H9 (cell line): Measurements from ENCODE around the gene RFTN2. TPM values are rescaled to one million over a fixed set of nuclear protein-coding genes. Genes with fewer than 3 reads are reported as not detected.

ENCODE experiments used
- DNase-seq: peaks from one replicate; pipeline ENCODE4 v3.0.0-alpha.2; 2017
- H2AFZ ChIP-seq: one replicate; pipeline ENCODE4 v1.6.1; 2013; ENCODE audit warnings: mild to moderate bottlenecking, low read length, control low read depth, moderate library complexity
- H2AK5ac ChIP-seq: 2 replicates; pipeline ENCODE4 v1.6.1; 2013; ENCODE audit warnings: low read length, control low read depth, mixed read lengths; ENCODE audit not compliant: insufficient read length
- H2BK120ac ChIP-seq: one replicate; pipeline ENCODE4 v1.6.1; 2013; ENCODE audit warnings: low read depth, mild to moderate bottlenecking, low read length, control low read depth, inconsistent platforms; ENCODE audit not compliant: poor library complexity, severe bottlenecking
- H2BK12ac ChIP-seq: 2 replicates; pipeline ENCODE4 v1.6.1; 2013; ENCODE audit warnings: low read length, control low read depth, mixed read lengths, low read depth; ENCODE audit not compliant: insufficient read length
- H2BK15ac ChIP-seq: 2 replicates; pipeline ENCODE4 v1.6.1; 2013; ENCODE audit warnings: low read depth, low read length, control low read depth
- H2BK20ac ChIP-seq: one replicate; pipeline ENCODE4 v1.6.1; 2013; ENCODE audit warnings: low read depth, mild to moderate bottlenecking, low read length, control low read depth, inconsistent platforms; ENCODE audit not compliant: poor library complexity, severe bottlenecking
- H2BK5ac ChIP-seq: 2 replicates; pipeline ENCODE4 v1.6.1; 2013; ENCODE audit warnings: low read length, control low read depth, mixed read lengths; ENCODE audit not compliant: insufficient read length
- H3K14ac ChIP-seq: 2 replicates; pipeline ENCODE4 v1.6.1; 2013; ENCODE audit warnings: low read length, control low read depth; ENCODE audit not compliant: insufficient read depth
- H3K18ac ChIP-seq: 2 replicates; pipeline ENCODE4 v1.6.1; 2013; ENCODE audit warnings: low read depth, mild to moderate bottlenecking, mixed read lengths, low read length, control low read depth; ENCODE audit not compliant: insufficient read length
- H3K23ac ChIP-seq: 2 replicates; pipeline ENCODE4 v1.6.1; 2013; ENCODE audit warnings: low read length, control low read depth, mixed read lengths, low read depth; ENCODE audit not compliant: insufficient read length
- H3K23me2 ChIP-seq: 2 replicates; pipeline ENCODE4 v1.6.1; 2013; ENCODE audit warnings: low read depth, mild to moderate bottlenecking, mixed read lengths, low read length, control low read depth; ENCODE audit not compliant: insufficient read length, poor library complexity, severe bottlenecking
- H3K27ac ChIP-seq: 2 replicates; pipeline ENCODE4 v1.5.1; 2013; ENCODE audit warnings: low read length, control low read depth, mixed read lengths, low read depth; ENCODE audit not compliant: insufficient read length
- H3K27me3 ChIP-seq: 2 replicates; pipeline ENCODE4 v1.6.1; 2013; ENCODE audit warnings: low read length, control low read depth, inconsistent platforms; ENCODE audit not compliant: insufficient read depth
- H3K4ac ChIP-seq: 2 replicates; pipeline ENCODE4 v1.6.1; 2013; ENCODE audit warnings: low read depth, mild to moderate bottlenecking, control low read depth, inconsistent platforms, low read length, moderate library complexity
- H3K4me1 ChIP-seq: 2 replicates; pipeline ENCODE4 v1.6.1; 2013; ENCODE audit warnings: low read length, control low read depth, inconsistent platforms; ENCODE audit not compliant: insufficient read depth
- H3K4me2 ChIP-seq: 2 replicates; pipeline ENCODE4 v1.6.1; 2013; ENCODE audit warnings: low read length, control low read depth, mixed read lengths; ENCODE audit not compliant: insufficient read length, insufficient read depth
- H3K56ac ChIP-seq: 2 replicates; pipeline ENCODE4 v1.6.1; 2013; ENCODE audit warnings: low read depth, mild to moderate bottlenecking, mixed read lengths, low read length, control low read depth; ENCODE audit not compliant: insufficient read length
- H3K79me1 ChIP-seq: 2 replicates; pipeline ENCODE4 v1.6.1; 2013; ENCODE audit warnings: low read depth, mild to moderate bottlenecking, moderate library complexity, low read length, control low read depth, inconsistent platforms; ENCODE audit not compliant: insufficient read depth, poor library complexity, severe bottlenecking
- H3K79me2 ChIP-seq: 2 replicates; pipeline ENCODE4 v1.6.1; 2013; ENCODE audit warnings: low read length, control low read depth, inconsistent platforms; ENCODE audit not compliant: insufficient read depth
- H3K9ac ChIP-seq: 2 replicates; pipeline ENCODE4 v1.6.1; 2013; ENCODE audit warnings: low read length, control low read depth, mixed read lengths; ENCODE audit not compliant: insufficient read length; ENCODE audit errors: extremely low read depth
- H3K9me3 ChIP-seq: one replicate; pipeline ENCODE4 v1.6.1; 2013; ENCODE audit warnings: low read depth, low read length, inconsistent platforms; ENCODE audit not compliant: control insufficient read depth
- H3T11ph ChIP-seq: one replicate; pipeline ENCODE4 v1.6.1; 2013; ENCODE audit warnings: mild to moderate bottlenecking, low read length, control low read depth, inconsistent platforms
- H4K20me1 ChIP-seq: one replicate; pipeline ENCODE4 v1.6.1; 2013; ENCODE audit not compliant: control insufficient read depth, insufficient read length, insufficient read depth
- H4K5ac ChIP-seq: 2 replicates; pipeline ENCODE4 v1.6.1; 2013; ENCODE audit warnings: low read depth, mild to moderate bottlenecking, mixed read lengths, low read length, control low read depth; ENCODE audit not compliant: insufficient read length
- H4K8ac ChIP-seq: replicated peaks from 2 replicates; pipeline ENCODE4 v1.6.1; 2013; ENCODE audit warnings: low read length, control low read depth, mixed read lengths, low read depth; ENCODE audit not compliant: insufficient read length
- H4K91ac ChIP-seq: 2 replicates; pipeline ENCODE4 v1.6.1; 2013; ENCODE audit warnings: low read depth, mild to moderate bottlenecking, moderate library complexity, mixed read lengths, low read length, control low read depth; ENCODE audit not compliant: insufficient read length
- H3K27ac Mint-ChIP-seq, 3 experiments: 2 replicates in 2 of 3; 3 replicates in 1 of 3; pipeline ENCODE4 v1.8.0; 2020 to 2021; ENCODE audit warnings: mixed read lengths in 3 of 3, mild to moderate bottlenecking in 1 of 3, moderate library complexity in 1 of 3
- H3K27me3 Mint-ChIP-seq: 2 replicates; pipeline ENCODE4 v1.8.0; 2021; ENCODE audit warnings: low read depth, mild to moderate bottlenecking, moderate library complexity, mixed read lengths
- H3K36me3 Mint-ChIP-seq, 3 experiments: 2 replicates in 2 of 3; 3 replicates in 1 of 3; pipeline ENCODE4 v1.8.0; 2020 to 2021; ENCODE audit warnings: low read depth in 3 of 3, mixed read lengths in 3 of 3; ENCODE audit not compliant: insufficient read depth in 1 of 3
- H3K4me1 Mint-ChIP-seq, 2 experiments: 2 replicates each; pipeline ENCODE4 v1.8.0; 2020; ENCODE audit warnings: mixed read lengths in 2 of 2
- H3K4me3 Mint-ChIP-seq, 2 experiments: 2 replicates in 1 of 2; 3 replicates in 1 of 2; pipeline ENCODE4 v1.8.0; 2020 to 2021; ENCODE audit warnings: mild to moderate bottlenecking in 2 of 2, mixed read lengths in 2 of 2, moderate library complexity in 1 of 2
- H3K9me3 Mint-ChIP-seq, 2 experiments: 2 replicates in 1 of 2; 3 replicates in 1 of 2; pipeline ENCODE4 v1.8.0; 2020; ENCODE audit warnings: mild to moderate bottlenecking in 2 of 2, mixed read lengths in 2 of 2, moderate library complexity in 1 of 2
- CTCF ChIP-seq: fragments of 200-600 bp; sonication (generic); conservative IDR thresholded peaks from 3 replicates; pipeline ENCODE4 v1.8.0; 2021; ENCODE audit warnings: antibody characterized with exemption, mild to moderate bottlenecking
- WGBS: extraction: QIAGEN DNeasy Blood & Tissue Kit; methylation state at CpG from one replicate; pipeline ENCODE4 v1.1.7; 2013; ENCODE audit warnings: missing lambda C conversion rate, low lambda C conversion rate, mixed read lengths; ENCODE audit not compliant: insufficient read length; ENCODE audit errors: extremely low coverage; 5-methylcytosine and 5-hydroxymethylcytosine counted together
- total RNA-seq: library from RNA; stranded (reverse); gene quantifications from 2 replicates; pipeline ENCODE4 v1.2.1, GENCODE V29; 2021

RFTN2 gene
- total RNA-seq, 1 experiment from 2014 or later: 0.28 TPM

DNA sequence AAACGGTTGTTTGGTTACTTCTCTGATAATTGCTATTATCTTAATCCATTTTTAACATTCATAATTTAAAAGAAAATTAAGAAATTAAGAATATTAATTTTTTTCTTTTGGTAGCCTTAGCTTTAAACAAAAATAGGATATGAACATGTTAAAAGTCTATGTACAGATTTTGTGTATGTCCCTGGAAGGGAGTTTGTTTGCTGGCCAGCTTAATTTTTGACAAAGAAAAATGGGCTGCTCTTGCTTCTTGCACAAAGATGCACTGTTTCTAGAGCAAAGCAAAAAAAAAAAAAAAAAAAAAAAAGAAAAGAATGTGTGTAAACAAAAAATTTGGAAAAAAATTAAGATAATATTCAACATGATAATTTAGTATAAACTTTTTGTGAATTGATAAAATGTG is 1.3 kb downstream of the RFTN2 start:
- Mint-ChIP-seq H3K4me3 (no peak overlapping the region), H3K4me1 (peaks cover 33 to 35% of the 10 kb centered on the region in 2 experiments), H3K27me3 (no peaks in the 10 kb centered on the region), H3K36me3 (peaks cover 0 to under 1% (median 0%) of the 10 kb centered on the region in 3 experiments; a peak in 2 of 7 replicates), H3K27ac (no peak overlapping the region), H3K9me3 (no peaks in the 10 kb centered on the region)
- no peak overlapping the region for H2BK12ac ChIP-seq
- no peak overlapping the region for H2AFZ ChIP-seq
- no peak overlapping the region for H3K23ac ChIP-seq
- no peaks in the 10 kb centered on the region for H3K9me3 ChIP-seq
- H2BK20ac ChIP-seq: no peak overlapping the region
- H4K5ac ChIP-seq: no peak overlapping the region
- no peak overlapping the region for H3K18ac ChIP-seq
- no peak overlapping the region for H2BK120ac ChIP-seq
- no peak overlapping the region for H3T11ph ChIP-seq
- DNase-seq: no peak
- no peaks in the 10 kb centered on the region for H3K79me2 ChIP-seq
- no peak for TF ChIP-seq CTCF
- H2BK15ac ChIP-seq: no peak overlapping the region
- H3K27me3 ChIP-seq: no peaks in the 10 kb centered on the region
- peaks cover 3% of the 10 kb centered on the region for H3K23me2 ChIP-seq
- no peak overlapping the region for H3K14ac ChIP-seq
- no peaks in the 10 kb centered on the region for H4K20me1 ChIP-seq
- H3K79me1 ChIP-seq: no peaks in the 10 kb centered on the region
- H2BK5ac ChIP-seq: no peak overlapping the region
- no peaks in the 10 kb centered on the region; the same call in 1 of the 2 replicates for H3K4me1 ChIP-seq
- no peak overlapping the region for H3K9ac ChIP-seq
- no CpG with 5 or more reads among the region's 1 CpG for WGBS
- no peak overlapping the region for H4K91ac ChIP-seq
- H2AK5ac ChIP-seq: no peak overlapping the region
- no peak overlapping the region for H3K4me2 ChIP-seq
- no peak overlapping the region for H3K56ac ChIP-seq
- no peak overlapping the region for H3K27ac ChIP-seq
- no peak overlapping the region for H3K4ac ChIP-seq
- no peak overlapping the region for H4K8ac ChIP-seq
